Measurements from ENCODE around the gene ANKRD13B. TPM values are rescaled to one million over a fixed set of nuclear protein-coding genes. Genes with fewer than 3 reads are reported as not detected.

The ANKRD13B gene
- total RNA-seq, 1 experiment from 2014 or later, result 31.4 TPM

DNA sequence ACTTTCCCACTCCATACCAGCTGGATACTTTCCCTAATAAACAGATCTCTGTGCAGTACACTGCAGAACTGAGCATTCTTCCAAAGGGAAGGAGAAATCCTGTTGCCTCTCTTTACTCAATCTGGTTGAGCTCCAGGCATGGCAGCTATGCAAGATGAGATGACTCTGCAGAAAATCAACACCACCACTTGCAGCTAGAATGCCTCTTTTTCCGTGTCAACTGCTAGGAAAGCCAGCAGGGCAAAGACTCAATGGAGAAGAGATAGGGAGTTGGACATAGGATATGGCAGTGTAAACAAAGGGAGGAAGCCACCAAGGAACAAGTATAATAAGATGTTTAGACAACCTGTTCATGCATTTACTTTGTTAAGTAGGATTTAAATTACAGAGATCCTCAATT, 70.2 kb downstream of the ANKRD13B start:
- intact Hi-C loops (cut with micrococcal nuclease; ENCODE audit: unreplicated experiment) (loop anchor here (10.0 kb wide), 1 partner anchor 52 kb away; no protein-coding TSS in a partner anchor), in situ Hi-C loops (cut with HindIII; ENCODE audit: low pct_unique_long_range_greater_than_20kb, low sequenced_read_pairs) (no loop called here)
- Histone ChIP-seq H3K27ac (ENCODE audit: low read length) (no peak overlapping the region; the same call in 1 of the 2 replicates), H3K9me3 (ENCODE audit: control insufficient read depth, insufficient read depth, low read depth, low read length) (no peaks in the 10 kb centered on the region), H3K4me3 (ENCODE audit: low read depth in 2 of 2, low read length in 2 of 2) (no peak overlapping the region), H3K27me3 (ENCODE audit: control insufficient read depth, insufficient read depth, low read length) (no peaks in the 10 kb centered on the region), H3K36me3 (ENCODE audit: control insufficient read depth, insufficient read depth, low read length) (no peaks in the 10 kb centered on the region), H3K4me1 (ENCODE audit: control insufficient read depth, insufficient read depth, low read length) (peaks cover 4% of the 10 kb centered on the region; the same call in 1 of the 2 replicates)
- DNase-seq (ENCODE audit: low read depth, low spot score) (no peak), ATAC-seq (no peak)
- TF ChIP-seq, protein P1, sequence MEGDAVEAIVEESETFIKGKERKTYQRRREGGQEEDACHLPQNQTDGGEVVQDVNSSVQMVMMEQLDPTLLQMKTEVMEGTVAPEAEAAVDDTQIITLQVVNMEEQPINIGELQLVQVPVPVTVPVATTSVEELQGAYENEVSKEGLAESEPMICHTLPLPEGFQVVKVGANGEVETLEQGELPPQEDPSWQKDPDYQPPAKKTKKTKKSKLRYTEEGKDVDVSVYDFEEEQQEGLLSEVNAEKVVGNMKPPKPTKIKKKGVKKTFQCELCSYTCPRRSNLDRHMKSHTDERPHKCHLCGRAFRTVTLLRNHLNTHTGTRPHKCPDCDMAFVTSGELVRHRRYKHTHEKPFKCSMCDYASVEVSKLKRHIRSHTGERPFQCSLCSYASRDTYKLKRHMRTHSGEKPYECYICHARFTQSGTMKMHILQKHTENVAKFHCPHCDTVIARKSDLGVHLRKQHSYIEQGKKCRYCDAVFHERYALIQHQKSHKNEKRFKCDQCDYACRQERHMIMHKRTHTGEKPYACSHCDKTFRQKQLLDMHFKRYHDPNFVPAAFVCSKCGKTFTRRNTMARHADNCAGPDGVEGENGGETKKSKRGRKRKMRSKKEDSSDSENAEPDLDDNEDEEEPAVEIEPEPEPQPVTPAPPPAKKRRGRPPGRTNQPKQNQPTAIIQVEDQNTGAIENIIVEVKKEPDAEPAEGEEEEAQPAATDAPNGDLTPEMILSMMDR (IDR thresholded peaks at IDR 0.05), result no peak
- TF ChIP-seq TCF7L2 (IDR thresholded peaks at IDR 0.05; ENCODE audit: low read depth, low read length) (no peak), POLR2AphosphoS5 (IDR thresholded peaks at IDR 0.05; ENCODE audit: low read depth, low read length) (no peak), SIN3A (IDR thresholded peaks at IDR 0.05; ENCODE audit: borderline replicate concordance, insufficient read depth, low read depth, low read length) (no peak)
- TF ChIP-seq, protein P2, sequence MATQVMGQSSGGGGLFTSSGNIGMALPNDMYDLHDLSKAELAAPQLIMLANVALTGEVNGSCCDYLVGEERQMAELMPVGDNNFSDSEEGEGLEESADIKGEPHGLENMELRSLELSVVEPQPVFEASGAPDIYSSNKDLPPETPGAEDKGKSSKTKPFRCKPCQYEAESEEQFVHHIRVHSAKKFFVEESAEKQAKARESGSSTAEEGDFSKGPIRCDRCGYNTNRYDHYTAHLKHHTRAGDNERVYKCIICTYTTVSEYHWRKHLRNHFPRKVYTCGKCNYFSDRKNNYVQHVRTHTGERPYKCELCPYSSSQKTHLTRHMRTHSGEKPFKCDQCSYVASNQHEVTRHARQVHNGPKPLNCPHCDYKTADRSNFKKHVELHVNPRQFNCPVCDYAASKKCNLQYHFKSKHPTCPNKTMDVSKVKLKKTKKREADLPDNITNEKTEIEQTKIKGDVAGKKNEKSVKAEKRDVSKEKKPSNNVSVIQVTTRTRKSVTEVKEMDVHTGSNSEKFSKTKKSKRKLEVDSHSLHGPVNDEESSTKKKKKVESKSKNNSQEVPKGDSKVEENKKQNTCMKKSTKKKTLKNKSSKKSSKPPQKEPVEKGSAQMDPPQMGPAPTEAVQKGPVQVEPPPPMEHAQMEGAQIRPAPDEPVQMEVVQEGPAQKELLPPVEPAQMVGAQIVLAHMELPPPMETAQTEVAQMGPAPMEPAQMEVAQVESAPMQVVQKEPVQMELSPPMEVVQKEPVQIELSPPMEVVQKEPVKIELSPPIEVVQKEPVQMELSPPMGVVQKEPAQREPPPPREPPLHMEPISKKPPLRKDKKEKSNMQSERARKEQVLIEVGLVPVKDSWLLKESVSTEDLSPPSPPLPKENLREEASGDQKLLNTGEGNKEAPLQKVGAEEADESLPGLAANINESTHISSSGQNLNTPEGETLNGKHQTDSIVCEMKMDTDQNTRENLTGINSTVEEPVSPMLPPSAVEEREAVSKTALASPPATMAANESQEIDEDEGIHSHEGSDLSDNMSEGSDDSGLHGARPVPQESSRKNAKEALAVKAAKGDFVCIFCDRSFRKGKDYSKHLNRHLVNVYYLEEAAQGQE (IDR thresholded peaks at IDR 0.05; ENCODE audit: insufficient read depth in 1 of 2, low read depth in 2 of 2, low read length in 1 of 2), result no peak
- POLR2A ChIA-PET, result no interaction called here
- BruUV-seq (replicated peaks), result no TSS peak
- CTCF ChIA-PET, result no interaction called here

Other genes with a start within 250 kb of the ANKRD13B start
- gene TAOK1, start 202.8 kb upstream of the ANKRD13B start, total RNA-seq (2021; ENCODE audit: unreplicated experiment), result 111 TPM
- gene ABHD15, start 26.1 kb upstream of the ANKRD13B start, total RNA-seq (2021; ENCODE audit: unreplicated experiment), result 33.7 TPM
- gene TP53I13, start 24.4 kb upstream of the ANKRD13B start, total RNA-seq (2021; ENCODE audit: unreplicated experiment), result 123 TPM
- 94.6 TPM for gene GIT1, start 3.5 kb upstream of the ANKRD13B start, total RNA-seq (2021; ENCODE audit: unreplicated experiment)
- 9.7 TPM for gene CORO6, start 29.8 kb downstream of the ANKRD13B start, total RNA-seq (2021; ENCODE audit: unreplicated experiment)